ENCODE results near the gene KDM4D. TPM values are rescaled to one million over a fixed set of nuclear protein-coding genes. Genes with fewer than 3 reads are reported as not detected.

Gene KDM4D
- total and polyA plus RNA-seq, 2 experiments from 2014 or later, result 0.65 to 0.94 TPM

DNA sequence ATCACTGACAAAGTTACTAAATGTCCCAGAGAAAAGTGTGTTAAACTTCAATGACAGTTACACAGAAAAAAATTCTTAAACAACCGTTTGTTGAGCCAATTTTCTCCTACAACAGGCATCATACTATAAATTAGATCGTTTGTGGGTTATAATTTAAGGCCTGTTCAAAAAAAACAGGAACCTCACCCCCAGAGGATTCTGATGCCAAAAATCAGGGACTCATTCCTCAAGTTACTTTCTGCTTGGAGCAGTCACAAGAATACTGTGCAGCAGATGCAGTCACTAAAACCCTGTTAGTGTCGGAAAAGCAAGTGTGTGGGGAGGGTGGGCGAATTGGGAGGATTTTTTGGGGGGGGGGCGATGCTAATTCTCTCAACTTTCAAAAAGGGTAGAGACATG, 810 bp upstream of the KDM4D start (continued):
- TF ChIP-seq, protein P1, sequence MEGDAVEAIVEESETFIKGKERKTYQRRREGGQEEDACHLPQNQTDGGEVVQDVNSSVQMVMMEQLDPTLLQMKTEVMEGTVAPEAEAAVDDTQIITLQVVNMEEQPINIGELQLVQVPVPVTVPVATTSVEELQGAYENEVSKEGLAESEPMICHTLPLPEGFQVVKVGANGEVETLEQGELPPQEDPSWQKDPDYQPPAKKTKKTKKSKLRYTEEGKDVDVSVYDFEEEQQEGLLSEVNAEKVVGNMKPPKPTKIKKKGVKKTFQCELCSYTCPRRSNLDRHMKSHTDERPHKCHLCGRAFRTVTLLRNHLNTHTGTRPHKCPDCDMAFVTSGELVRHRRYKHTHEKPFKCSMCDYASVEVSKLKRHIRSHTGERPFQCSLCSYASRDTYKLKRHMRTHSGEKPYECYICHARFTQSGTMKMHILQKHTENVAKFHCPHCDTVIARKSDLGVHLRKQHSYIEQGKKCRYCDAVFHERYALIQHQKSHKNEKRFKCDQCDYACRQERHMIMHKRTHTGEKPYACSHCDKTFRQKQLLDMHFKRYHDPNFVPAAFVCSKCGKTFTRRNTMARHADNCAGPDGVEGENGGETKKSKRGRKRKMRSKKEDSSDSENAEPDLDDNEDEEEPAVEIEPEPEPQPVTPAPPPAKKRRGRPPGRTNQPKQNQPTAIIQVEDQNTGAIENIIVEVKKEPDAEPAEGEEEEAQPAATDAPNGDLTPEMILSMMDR (conservative IDR thresholded peaks at IDR 0.05; ENCODE audit: low read depth in 2 of 2), result no peak
- TF ChIP-seq ZNF331 (CRISPR knock-in tag; IDR thresholded peaks at IDR 0.05; ENCODE audit: low read depth), result no peak
- TF ChIP-seq, protein P2, sequence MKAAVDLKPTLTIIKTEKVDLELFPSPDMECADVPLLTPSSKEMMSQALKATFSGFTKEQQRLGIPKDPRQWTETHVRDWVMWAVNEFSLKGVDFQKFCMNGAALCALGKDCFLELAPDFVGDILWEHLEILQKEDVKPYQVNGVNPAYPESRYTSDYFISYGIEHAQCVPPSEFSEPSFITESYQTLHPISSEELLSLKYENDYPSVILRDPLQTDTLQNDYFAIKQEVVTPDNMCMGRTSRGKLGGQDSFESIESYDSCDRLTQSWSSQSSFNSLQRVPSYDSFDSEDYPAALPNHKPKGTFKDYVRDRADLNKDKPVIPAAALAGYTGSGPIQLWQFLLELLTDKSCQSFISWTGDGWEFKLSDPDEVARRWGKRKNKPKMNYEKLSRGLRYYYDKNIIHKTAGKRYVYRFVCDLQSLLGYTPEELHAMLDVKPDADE (IDR thresholded peaks at IDR 0.05), result no peak
- TF ChIP-seq ZNF114 (CRISPR knock-in tag; IDR thresholded peaks at IDR 0.05), result no peak
- TF ChIP-seq NANOG (IDR thresholded peaks at IDR 0.05; ENCODE audit: borderline replicate concordance), result no peak

DNA sequence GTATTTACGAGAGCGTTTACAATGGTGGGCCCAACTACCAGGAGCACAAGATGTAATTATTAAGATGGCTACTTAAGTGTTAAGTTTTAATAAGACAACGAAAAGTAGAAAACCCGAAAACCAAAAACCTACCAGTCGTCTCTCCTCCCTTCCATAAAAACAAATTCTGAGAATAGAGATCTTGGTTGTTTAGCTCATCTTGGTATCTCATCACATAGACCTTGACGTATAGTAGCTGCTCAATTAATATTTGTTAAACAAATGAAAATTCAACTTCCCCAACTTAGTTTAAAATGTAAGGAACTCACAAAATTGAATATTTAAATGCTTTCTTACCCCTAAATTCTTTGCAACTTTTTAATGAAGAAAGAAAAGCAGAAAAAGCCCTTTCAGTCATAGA, 669 bp downstream of the KDM4D start:
- Histone ChIP-seq H2AFZ (peak overlapping the region; percentile 90; the same call in 1 of the 2 replicates), H3K27ac (ENCODE audit: low read depth) (no peak overlapping the region), H4K20me1 (replicated peaks; ENCODE audit: insufficient read depth) (no peaks in the 10 kb centered on the region), H3K9me2 (ENCODE audit: insufficient read depth) (no peaks in the 10 kb centered on the region), H3K4me3 (peak overlapping the region; percentile 74), H3K4me2 (peak overlapping the region; percentile 76), H3K27me3 (ENCODE audit: insufficient read depth) (no peaks in the 10 kb centered on the region), H3K4me1 (ENCODE audit: insufficient read depth) (no peaks in the 10 kb centered on the region), H3K79me2 (replicated peaks; ENCODE audit: insufficient read depth) (peaks cover 14% of the 10 kb centered on the region), H3F3A (replicated peaks; ENCODE audit: low read depth) (no peaks in the 10 kb centered on the region; the same call in 1 of the 2 replicates), H3K36me3 (ENCODE audit: insufficient read depth) (peaks cover 24% of the 10 kb centered on the region)
- ATAC-seq (no peak), DNase-seq (ENCODE audit: low spot score) (no peak)
- Mint-ChIP-seq H3K4me3 (peak overlapping the region; percentile 95), H3K4me1 (no peaks in the 10 kb centered on the region), H3K9me3 (no peaks in the 10 kb centered on the region), H3K27me3 (ENCODE audit: insufficient read depth, low read depth, poor library complexity) (peaks cover 2% of the 10 kb centered on the region), H3K36me3 (ENCODE audit: low read depth) (peaks cover 23% of the 10 kb centered on the region; the same call in 2 of the 3 replicates), H3K27ac (peak overlapping the region; percentile 94; the same call in 1 of the 2 replicates)
- TF ChIP-seq EZH2phosphoT487 (IDR thresholded peaks at IDR 0.05; ENCODE audit: unreplicated experiment) (no peak), POLR2AphosphoS5 (IDR thresholded peaks at IDR 0.05; ENCODE audit: low read depth) (no peak), EZH2 (IDR thresholded peaks at IDR 0.05; ENCODE audit: low read depth, unreplicated experiment) (no peak), ZNF114 (CRISPR knock-in tag; IDR thresholded peaks at IDR 0.05) (no peak), ZNF331 (CRISPR knock-in tag; IDR thresholded peaks at IDR 0.05; ENCODE audit: low read depth) (no peak), NANOG (IDR thresholded peaks at IDR 0.05; ENCODE audit: borderline replicate concordance) (no peak)
- TF ChIP-seq, protein P3, sequence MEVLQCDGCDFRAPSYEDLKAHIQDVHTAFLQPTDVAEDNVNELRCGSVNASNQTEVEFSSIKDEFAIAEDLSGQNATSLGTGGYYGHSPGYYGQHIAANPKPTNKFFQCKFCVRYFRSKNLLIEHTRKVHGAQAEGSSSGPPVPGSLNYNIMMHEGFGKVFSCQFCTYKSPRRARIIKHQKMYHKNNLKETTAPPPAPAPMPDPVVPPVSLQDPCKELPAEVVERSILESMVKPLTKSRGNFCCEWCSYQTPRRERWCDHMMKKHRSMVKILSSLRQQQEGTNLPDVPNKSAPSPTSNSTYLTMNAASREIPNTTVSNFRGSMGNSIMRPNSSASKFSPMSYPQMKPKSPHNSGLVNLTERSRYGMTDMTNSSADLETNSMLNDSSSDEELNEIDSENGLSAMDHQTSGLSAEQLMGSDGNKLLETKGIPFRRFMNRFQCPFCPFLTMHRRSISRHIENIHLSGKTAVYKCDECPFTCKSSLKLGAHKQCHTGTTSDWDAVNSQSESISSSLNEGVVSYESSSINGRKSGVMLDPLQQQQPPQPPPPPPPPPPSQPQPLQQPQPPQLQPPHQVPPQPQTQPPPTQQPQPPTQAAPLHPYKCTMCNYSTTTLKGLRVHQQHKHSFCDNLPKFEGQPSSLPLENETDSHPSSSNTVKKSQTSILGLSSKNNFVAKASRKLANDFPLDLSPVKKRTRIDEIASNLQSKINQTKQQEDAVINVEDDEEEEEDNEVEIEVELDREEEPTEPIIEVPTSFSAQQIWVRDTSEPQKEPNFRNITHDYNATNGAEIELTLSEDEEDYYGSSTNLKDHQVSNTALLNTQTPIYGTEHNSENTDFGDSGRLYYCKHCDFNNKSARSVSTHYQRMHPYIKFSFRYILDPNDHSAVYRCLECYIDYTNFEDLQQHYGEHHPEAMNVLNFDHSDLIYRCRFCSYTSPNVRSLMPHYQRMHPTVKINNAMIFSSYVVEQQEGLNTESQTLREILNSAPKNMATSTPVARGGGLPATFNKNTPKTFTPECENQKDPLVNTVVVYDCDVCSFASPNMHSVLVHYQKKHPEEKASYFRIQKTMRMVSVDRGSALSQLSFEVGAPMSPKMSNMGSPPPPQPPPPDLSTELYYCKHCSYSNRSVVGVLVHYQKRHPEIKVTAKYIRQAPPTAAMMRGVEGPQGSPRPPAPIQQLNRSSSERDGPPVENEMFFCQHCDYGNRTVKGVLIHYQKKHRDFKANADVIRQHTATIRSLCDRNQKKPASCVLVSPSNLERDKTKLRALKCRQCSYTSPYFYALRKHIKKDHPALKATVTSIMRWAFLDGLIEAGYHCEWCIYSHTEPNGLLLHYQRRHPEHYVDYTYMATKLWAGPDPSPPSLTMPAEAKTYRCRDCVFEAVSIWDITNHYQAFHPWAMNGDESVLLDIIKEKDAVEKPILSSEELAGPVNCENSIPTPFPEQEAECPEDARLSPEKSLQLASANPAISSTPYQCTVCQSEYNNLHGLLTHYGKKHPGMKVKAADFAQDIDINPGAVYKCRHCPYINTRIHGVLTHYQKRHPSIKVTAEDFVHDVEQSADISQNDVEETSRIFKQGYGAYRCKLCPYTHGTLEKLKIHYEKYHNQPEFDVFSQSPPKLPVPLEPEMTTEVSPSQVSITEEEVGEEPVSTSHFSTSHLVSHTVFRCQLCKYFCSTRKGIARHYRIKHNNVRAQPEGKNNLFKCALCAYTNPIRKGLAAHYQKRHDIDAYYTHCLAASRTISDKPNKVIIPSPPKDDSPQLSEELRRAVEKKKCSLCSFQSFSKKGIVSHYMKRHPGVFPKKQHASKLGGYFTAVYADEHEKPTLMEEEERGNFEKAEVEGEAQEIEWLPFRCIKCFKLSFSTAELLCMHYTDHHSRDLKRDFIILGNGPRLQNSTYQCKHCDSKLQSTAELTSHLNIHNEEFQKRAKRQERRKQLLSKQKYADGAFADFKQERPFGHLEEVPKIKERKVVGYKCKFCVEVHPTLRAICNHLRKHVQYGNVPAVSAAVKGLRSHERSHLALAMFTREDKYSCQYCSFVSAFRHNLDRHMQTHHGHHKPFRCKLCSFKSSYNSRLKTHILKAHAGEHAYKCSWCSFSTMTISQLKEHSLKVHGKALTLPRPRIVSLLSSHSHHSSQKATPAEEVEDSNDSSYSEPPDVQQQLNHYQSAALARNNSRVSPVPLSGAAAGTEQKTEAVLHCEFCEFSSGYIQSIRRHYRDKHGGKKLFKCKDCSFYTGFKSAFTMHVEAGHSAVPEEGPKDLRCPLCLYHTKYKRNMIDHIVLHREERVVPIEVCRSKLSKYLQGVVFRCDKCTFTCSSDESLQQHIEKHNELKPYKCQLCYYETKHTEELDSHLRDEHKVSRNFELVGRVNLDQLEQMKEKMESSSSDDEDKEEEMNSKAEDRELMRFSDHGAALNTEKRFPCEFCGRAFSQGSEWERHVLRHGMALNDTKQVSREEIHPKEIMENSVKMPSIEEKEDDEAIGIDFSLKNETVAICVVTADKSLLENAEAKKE (CRISPR knock-in tag; IDR thresholded peaks at IDR 0.05), result no peak
- TF ChIP-seq, protein P4, sequence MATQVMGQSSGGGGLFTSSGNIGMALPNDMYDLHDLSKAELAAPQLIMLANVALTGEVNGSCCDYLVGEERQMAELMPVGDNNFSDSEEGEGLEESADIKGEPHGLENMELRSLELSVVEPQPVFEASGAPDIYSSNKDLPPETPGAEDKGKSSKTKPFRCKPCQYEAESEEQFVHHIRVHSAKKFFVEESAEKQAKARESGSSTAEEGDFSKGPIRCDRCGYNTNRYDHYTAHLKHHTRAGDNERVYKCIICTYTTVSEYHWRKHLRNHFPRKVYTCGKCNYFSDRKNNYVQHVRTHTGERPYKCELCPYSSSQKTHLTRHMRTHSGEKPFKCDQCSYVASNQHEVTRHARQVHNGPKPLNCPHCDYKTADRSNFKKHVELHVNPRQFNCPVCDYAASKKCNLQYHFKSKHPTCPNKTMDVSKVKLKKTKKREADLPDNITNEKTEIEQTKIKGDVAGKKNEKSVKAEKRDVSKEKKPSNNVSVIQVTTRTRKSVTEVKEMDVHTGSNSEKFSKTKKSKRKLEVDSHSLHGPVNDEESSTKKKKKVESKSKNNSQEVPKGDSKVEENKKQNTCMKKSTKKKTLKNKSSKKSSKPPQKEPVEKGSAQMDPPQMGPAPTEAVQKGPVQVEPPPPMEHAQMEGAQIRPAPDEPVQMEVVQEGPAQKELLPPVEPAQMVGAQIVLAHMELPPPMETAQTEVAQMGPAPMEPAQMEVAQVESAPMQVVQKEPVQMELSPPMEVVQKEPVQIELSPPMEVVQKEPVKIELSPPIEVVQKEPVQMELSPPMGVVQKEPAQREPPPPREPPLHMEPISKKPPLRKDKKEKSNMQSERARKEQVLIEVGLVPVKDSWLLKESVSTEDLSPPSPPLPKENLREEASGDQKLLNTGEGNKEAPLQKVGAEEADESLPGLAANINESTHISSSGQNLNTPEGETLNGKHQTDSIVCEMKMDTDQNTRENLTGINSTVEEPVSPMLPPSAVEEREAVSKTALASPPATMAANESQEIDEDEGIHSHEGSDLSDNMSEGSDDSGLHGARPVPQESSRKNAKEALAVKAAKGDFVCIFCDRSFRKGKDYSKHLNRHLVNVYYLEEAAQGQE (IDR thresholded peaks at IDR 0.05; ENCODE audit: unreplicated experiment), result no peak
- TF ChIP-seq, protein P2 (IDR thresholded peaks at IDR 0.05), result no peak

Data from GM23338 (cell line).